ENCODE results near the gene WDR82.

- no peak for TF ChIP-seq CTCF (IDR thresholded peaks at IDR 0.05)
- TF ChIP-seq ZFX (IDR thresholded peaks at IDR 0.05; ENCODE audit: borderline replicate concordance), result no peak
These were observed 39.9 kb upstream of the WDR82 start for GRCh38 chr3:52318186-52318816.

All from 22Rv1 (cell line).